Measurements from ENCODE around the gene SEC62.
"Not testable (repeated sequence)": the region's sequence is repeated elsewhere in the genome, so short reads cannot be mapped to it uniquely, and the experiment has no call there.

SEC62 gene

DNA sequence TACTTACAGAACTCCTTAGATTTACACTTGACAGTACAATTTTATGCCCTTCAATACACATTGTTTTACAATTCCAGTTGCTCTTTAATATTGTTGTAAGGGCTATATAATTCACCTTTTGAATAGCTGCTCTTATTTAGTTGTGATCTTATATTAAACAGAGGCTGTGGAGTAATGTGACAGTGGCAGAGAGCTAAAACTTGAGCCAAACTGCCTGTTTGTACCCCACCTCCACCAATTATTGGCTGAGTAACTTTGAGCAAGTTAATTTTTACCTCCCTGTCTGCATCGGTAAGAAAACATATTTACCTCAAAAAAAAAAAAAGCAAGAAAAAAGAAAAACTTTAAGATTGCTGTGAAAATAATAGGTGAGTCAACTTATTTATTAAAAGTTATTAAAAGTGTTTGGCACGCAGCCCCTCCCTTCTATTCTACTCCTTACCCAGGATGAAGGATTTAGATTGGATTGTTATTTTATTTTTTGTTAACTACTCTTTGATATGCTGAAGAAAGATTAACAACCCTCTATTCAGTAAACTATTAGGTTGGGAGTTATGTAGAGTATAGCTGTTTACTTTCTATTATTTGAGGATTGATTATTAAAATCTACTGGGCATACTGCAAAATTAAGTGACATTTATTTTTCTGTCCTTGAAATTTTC lies 1.7 kb downstream of the SEC62 start:
- no peak for DNase-seq

- DNase-seq = peak; percentile 46
These were observed 2.8 kb downstream of the SEC62 start for GRCh38 chr3:169969174-169970095.

- DNase-seq = no peak
These were observed 4.2 kb downstream of the SEC62 start for GRCh38 chr3:169970847-169971246.

DNA sequence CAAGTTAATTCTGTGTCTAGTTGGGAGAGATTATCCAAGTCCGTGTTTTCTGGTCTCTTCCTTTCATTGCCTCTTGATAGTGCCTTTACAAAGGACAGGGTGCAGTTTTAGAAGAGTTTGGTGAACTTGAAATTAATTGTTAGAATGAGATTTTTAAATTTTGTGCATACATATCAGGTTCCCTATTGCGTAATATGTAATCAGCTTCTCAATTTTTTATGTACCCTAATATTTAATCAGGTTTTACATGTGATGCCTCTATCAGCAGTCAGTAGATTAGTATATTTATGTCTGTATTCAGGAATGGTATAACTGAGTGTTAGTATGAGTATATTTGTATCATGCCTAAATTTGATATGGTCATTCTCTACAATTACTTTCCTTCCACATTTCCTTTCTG lies 4.9 kb downstream of the SEC62 start:
- no peak for DNase-seq

DNA sequence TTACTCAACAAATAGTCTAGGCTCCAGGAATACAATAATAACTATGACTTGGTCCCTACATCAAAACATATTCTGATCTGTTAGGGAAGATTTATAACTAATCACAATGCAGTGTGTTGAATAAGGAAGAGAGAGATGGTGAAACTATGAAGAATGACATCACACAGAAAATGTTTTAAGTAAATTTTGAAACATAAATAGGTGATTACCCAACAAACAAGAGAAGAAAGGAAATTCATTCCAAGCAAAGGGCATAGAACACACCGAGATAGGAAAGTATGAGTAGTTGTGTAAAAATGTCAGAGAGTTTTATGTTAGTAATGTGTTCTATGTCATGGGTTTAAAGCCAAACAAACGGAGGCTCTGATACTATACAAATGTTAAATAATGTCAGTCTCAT lies 13.4 kb downstream of the SEC62 start:
- DNase-seq = peak; percentile 88

DNA sequence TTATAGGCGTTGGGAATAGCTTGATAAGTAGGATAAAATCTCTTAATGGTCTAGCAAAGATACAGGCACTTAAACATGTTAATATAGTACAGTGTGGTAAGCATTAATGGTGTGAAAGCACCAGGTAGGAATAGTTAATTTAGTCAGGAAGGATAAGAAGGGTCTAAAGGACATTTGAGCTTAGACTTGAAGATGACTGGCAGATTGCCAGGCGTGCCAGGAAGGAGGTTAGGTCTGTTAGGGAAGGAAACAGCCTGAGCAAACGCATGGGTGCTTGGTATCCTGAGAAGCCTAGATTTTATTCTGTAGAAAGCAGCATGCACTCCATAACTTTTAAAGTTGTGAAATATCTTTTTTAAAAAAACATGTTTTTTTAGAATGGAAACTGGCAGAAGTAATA lies 17.7 kb downstream of the SEC62 start:
- no peak for DNase-seq

DNA sequence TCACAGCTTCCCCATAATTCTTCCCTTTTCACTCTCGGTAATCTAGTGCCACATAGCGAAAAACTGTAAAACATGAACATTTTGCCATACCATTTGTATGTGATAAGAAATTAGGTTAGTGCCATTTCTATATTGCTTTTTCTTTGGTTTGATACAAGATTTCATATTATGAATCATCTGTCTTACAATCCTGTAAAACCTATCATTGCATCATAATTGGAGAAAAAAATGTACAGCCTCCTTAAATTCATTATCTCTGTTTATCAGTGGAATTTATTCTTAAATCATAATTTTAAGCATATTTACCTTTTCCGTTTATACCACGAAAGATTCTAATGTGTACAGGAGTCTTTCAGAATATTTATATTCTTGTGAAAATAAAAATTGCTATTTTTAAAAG lies 23.8 kb downstream of the SEC62 start:
- DNase-seq = no peak

DNA sequence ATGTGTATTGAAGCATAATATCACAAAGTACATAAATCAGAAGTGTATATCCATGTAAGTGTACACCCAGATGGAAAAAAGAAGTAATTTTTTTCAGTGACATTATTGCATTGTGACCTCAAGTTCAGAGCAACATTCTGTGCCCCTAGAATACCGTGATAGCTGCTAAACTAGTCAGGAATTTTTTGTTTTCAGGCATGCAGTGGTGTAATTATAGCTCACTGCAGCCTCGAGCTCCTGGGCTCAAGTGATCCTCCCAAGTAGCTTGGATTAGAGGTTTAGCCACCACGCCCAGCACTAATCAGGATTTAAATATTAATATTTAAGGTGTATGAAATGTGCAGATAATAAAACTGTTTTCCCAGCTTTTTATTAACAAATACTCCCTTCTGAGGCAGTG lies 25.5 kb downstream of the SEC62 start:
- no peak for DNase-seq

GRCh38 chr3:169992781-169993180 lies 26.2 kb downstream of the SEC62 start:
- no peak for DNase-seq

DNA sequence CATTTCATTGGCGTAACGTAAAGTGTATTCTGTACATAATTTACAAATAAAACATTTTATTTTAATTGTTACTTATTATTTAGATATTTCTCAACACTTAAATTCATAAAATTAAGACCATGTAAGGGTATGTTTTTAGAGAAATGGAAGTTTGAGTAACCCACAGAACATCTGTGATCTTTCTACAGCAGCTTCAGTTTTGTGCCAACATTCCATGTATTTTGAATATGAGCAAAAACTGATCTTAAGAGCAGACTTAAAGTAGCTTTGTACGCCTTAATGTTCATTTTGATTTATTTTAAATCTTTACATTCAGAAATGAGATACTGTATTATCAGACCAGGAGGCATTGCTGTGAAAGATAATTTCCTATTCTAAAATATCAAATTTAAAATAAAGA lies 27.2 kb downstream of the SEC62 start:
- DNase-seq = no peak

DNA sequence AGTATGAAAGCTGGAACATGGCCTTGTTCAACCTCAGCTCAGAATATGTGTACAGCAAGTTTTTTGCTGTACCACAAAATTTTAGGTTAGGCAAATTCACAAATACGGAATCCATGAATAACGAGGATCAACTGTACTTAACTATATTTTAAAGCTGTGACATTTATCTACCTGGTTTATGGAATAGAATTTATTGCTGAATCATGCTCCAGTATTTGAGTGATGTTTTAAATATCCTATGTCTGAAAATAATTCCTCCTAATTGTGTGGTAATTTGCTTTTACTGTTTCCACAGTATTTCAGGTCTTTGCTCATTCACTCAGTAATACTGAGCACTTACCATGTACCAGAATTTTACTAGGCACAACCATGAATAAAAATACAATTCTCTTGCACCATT lies 29.5 kb downstream of the SEC62 start:
- DNase-seq = no peak

GRCh38 chr3:169998668-169999131 lies 32.1 kb downstream of the SEC62 start:
- peak; percentile 71 for DNase-seq

DNA sequence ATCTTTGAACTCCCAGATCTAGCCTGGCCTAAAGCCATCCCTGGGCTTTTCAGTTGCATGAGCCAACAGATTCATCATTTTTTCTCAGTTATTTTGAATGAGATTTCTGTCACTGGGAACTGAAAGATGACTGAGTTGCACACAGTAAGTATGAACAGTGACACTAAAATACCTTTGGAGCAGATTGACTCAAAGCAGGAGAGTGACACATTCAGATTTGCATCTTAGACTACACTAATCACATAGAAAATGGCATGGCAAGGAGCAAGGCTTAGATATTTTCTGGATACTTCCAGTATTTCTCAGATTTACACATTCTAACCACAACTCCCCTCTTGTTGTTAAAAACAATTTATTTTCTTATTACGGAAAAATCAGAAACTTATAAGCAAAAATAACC lies 32.8 kb downstream of the SEC62 start:
- no peak for DNase-seq

DNA sequence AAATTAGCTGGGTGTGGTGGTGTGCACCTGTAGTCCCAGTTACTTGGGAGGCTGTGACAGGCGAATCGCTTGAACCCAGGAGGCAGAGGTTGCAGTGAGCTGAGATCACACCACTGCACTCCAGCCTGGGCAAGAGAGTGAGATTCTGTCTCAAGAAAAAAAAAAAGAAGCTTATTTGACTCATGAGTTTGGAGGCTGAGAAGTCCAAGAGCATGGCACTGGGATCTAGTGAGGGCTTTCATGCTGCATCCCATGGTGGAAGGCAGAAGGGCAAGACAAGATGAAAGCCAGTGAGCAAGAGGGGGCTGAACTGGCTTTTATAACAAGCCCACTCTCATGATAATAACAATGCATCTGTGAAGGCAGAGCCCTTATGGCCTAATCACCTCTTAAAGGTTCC lies 33.4 kb downstream of the SEC62 start:
- DNase-seq = no peak

DNA sequence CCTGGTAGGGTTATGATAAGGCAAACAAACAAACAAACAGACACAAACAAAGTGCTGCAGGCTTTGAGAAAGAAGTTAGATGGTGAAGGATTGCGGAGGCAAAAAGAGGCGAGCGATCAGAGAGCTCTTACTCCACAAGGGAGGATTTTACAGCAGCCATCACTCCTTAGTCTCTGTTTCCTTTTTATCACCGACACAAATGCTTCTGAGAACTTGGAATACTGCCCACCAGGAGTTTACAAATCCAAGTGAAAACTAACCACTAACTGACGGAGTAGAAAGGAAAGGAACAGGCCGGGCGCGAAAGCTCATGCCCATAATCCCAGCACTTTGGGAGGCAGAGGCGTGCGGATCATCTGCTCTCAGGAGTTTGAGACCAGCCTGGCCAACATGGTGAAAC lies 35.6 kb downstream of the SEC62 start:
- DNase-seq = no peak

DNA sequence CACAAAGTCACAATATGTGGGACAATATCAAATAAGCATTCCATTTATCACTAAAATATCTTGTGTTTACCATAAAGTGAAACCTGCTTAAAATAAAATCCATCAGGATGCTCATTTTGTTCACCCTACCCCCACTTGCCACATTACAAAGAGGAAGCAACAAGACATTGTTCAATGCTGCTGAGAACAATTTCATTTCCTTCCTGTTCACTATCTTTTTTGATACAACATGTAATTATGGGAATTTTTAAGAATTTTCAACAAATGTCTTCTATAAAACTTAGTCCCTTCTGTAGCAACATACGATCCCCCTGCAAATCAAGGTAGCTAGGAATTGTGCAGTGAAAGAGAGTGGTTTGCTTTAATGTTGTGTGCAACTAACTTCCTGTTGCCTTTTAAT lies 36.3 kb downstream of the SEC62 start:
- DNase-seq = peak; percentile 41

GRCh38 chr3:170003881-170004356 lies 37.3 kb downstream of the SEC62 start:
- DNase-seq = no peak

DNA sequence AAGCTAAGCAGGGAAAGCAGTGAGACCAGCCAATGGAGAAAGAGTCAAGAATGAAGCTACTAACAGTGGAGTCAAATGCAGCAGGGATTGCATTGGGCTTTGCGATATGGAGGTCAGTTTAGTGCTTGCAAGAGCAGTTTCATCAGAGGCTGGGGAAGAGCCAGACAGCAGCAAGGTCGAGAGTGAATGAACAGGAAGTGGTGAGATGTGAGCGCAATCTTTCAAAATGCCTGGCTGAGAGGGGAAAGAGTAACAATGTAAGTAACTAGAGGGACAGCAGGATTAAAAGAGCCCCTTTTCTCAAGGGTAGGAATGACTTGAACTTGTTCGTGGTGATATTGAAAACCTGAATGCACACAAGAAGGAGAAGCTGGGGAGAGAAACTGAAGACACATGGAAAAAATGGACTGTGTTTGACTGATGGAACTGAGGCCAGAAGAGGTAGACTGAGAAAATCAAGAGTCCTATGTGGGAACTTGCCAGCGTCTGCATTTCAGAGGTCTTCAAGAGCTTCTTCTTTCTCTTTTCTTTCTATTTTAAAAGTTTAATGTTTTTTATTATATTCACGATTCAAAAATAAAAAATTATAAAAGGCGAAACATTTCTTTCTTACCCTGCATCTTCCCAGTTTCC lies 40.5 kb downstream of the SEC62 start:
- DNase-seq = peak; percentile 85

DNA sequence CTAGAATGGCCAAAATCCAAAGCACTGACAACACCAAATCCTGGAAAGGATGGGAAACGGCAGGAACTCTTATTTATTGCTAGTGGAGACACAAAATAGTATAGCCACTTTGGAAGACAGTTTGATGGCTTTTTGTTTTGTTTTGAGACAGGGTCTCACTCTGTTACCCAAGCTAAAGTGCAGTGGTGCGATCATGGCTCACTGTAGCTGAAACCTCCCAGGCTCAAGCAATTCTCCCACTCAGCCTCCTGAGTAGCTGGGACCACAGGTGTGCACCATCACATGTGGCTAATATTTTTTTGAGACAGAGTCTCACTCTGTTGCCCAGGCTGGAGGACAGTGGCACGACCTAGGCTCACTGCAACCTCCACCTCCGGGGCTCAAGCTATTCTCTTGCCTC lies 43.9 kb downstream of the SEC62 start:
- DNase-seq = no peak

GRCh38 chr3:170012683-170013400 lies 46.2 kb downstream of the SEC62 start:
- no peak for DNase-seq

DNA sequence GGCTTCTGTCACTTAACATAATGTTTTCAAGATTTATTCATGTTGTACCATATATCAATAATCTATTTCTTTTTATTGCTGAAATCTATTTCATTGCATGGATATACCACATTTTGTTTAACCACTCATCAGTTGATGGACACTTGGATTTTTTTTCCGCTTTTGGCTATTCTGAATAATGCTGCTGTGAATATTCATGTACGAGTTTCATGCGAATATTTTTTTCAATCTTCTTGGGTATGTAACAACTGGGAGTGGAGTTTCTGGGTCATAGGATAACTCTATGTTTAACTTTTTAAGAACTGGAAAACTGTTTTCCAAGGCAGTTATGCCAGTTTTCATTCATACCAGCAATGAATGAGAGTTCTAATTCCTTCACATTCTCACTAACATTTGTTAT lies 49.5 kb downstream of the SEC62 start:
- DNase-seq = no peak

GRCh38 chr3:170019306-170019705 lies 52.7 kb downstream of the SEC62 start:
- DNase-seq = not testable (repeated sequence)

- DNase-seq = no peak
These were observed 54.5 kb downstream of the SEC62 start for GRCh38 chr3:170021083-170021482.

Measured in inflammatory macrophage treated with lipopolysaccharide for 4 hours (primary cell).